Measurements from ENCODE around the gene TOLLIP.

- TF ChIP-seq PML (IDR thresholded peaks at IDR 0.05; ENCODE audit: low read length) (no peak), ETV6 (IDR thresholded peaks at IDR 0.05; ENCODE audit: borderline replicate concordance in 1 of 2, low read depth in 2 of 2, low read length in 1 of 2) (no peak), ETV6 (CRISPR knock-in tag; IDR thresholded peaks at IDR 0.05; ENCODE audit: borderline replicate concordance) (no peak), BHLHE40 (IDR thresholded peaks at IDR 0.05; ENCODE audit: low read length) (no peak), HMGXB4 (CRISPR knock-in tag; IDR thresholded peaks at IDR 0.05) (0 out of 2 replicates have a peak, but pooled peaks have one; percentile 64), POLR2A (conservative IDR thresholded peaks at IDR 0.05) (peak; percentile 77), PHB2 (IDR thresholded peaks at IDR 0.05; ENCODE audit: low read depth) (no peak), ZNF707 (CRISPR knock-in tag; conservative IDR thresholded peaks at IDR 0.05) (0 out of 2 replicates have a peak, but pooled peaks have one; percentile 16), YY1 (IDR thresholded peaks at IDR 0.05; ENCODE audit: borderline replicate concordance in 1 of 3, control insufficient read depth in 1 of 3, extremely low read depth in 1 of 3, insufficient read depth in 3 of 3, insufficient read length in 1 of 3, insufficient replicate concordance in 2 of 3, low read depth in 1 of 3, low read length in 2 of 3) (peak; percentile 48 to 90 (median 88)), GABPB2 (CRISPR knock-in tag; conservative IDR thresholded peaks at IDR 0.05) (no peak), SOX6 (IDR thresholded peaks at IDR 0.05) (0 out of 2 replicates have a peak, but pooled peaks have one; percentile 27), ZNF407 (IDR thresholded peaks at IDR 0.05; ENCODE audit: low read depth) (no peak), ATF7 (IDR thresholded peaks at IDR 0.05) (peak; percentile 86), JUND (IDR thresholded peaks at IDR 0.05; ENCODE audit: borderline replicate concordance, low read depth, low read length) (no peak), JUND (tag; IDR thresholded peaks at IDR 0.05; ENCODE audit: borderline replicate concordance, low read depth, low read length) (peak; percentile 20; the same call in 1 of the 3 replicates), ELK3 (CRISPR knock-in tag; IDR thresholded peaks at IDR 0.05) (no peak)
Observed at GRCh38 chr11:1309498-1310317, at the start of gene TOLLIP.

Data from K562 (cell line).